ENCODE results near the gene CST9. TPM values are rescaled to one million over a fixed set of nuclear protein-coding genes. Genes with fewer than 3 reads are reported as not detected.

The CST9 gene
- total and polyA plus RNA-seq, 2 of the 13 experiments (the other 11 are each of a cell fraction or from before 2014, with no cell fraction given): 0.07 TPM; not detected in 1

GRCh38 chr20:23585808-23586734 is 19.6 kb downstream of the CST9 start (continued):
- no peak for TF ChIP-seq ZHX2 (IDR thresholded peaks at IDR 0.05; ENCODE audit: low read depth)
- TF ChIP-seq ZHX2 (CRISPR knock-in tag; IDR thresholded peaks at IDR 0.05; ENCODE audit: borderline replicate concordance): no peak
- TF ChIP-seq ZSCAN12 (CRISPR knock-in tag; IDR thresholded peaks at IDR 0.05): no peak
- TF ChIP-seq ATF7-NPFF (CRISPR knock-in tag; IDR thresholded peaks at IDR 0.05; ENCODE audit: low read depth): peak; percentile 24; the same call in 1 of the 2 replicates
- peak; percentile 73 for TF ChIP-seq HDAC2 (CRISPR knock-in tag; IDR thresholded peaks at IDR 0.05)
- TF ChIP-seq ZNF605 (CRISPR knock-in tag; IDR thresholded peaks at IDR 0.05): peak; percentile 65; the same call in 1 of the 2 replicates
- TF ChIP-seq RFX3 (CRISPR knock-in tag; IDR thresholded peaks at IDR 0.05): no peak
- no peak for TF ChIP-seq ZNF737 (CRISPR knock-in tag; IDR thresholded peaks at IDR 0.05; ENCODE audit: borderline replicate concordance)
- TF ChIP-seq ZC3H13 (CRISPR knock-in tag; IDR thresholded peaks at IDR 0.05): no peak
- TF ChIP-seq KDM5B (CRISPR knock-in tag; IDR thresholded peaks at IDR 0.05; ENCODE audit: borderline replicate concordance): peak; percentile 69; the same call in 1 of the 2 replicates
- 0 out of 2 replicates have a peak, but pooled peaks have one; percentile 21 for TF ChIP-seq ZMAT3 (CRISPR knock-in tag; conservative IDR thresholded peaks at IDR 0.05)
- TF ChIP-seq JDP2 (CRISPR knock-in tag; IDR thresholded peaks at IDR 0.05; ENCODE audit: borderline replicate concordance): no peak
- TF ChIP-seq ZNF530 (CRISPR knock-in tag; IDR thresholded peaks at IDR 0.05; ENCODE audit: low read depth): no peak
- TF ChIP-seq ZNF230 (CRISPR knock-in tag; IDR thresholded peaks at IDR 0.05): no peak; the same call in 1 of the 2 replicates
- no peak for TF ChIP-seq ZNF430 (CRISPR knock-in tag; IDR thresholded peaks at IDR 0.05)
- peak; percentile 73 for TF ChIP-seq MIXL1 (CRISPR knock-in tag; IDR thresholded peaks at IDR 0.05)
- TF ChIP-seq EED (CRISPR knock-in tag; IDR thresholded peaks at IDR 0.05): no peak
- TF ChIP-seq ZNF816 (CRISPR knock-in tag; IDR thresholded peaks at IDR 0.05; ENCODE audit: borderline replicate concordance): peak; percentile 31; the same call in 1 of the 2 replicates
- 0 out of 2 replicates have a peak, but pooled peaks have one; percentile 16 for TF ChIP-seq ZNF780A (CRISPR knock-in tag; IDR thresholded peaks at IDR 0.05)
- TF ChIP-seq TAF15 (IDR thresholded peaks at IDR 0.05; ENCODE audit: low read depth, low read length, poor library complexity, severe bottlenecking): no peak
- 0 out of 2 replicates have a peak, but pooled peaks have one; percentile 50 for TF ChIP-seq HINFP (CRISPR knock-in tag; IDR thresholded peaks at IDR 0.05; ENCODE audit: low read depth)
- TF ChIP-seq SRSF4 (IDR thresholded peaks at IDR 0.05; ENCODE audit: low read depth, low read length, poor library complexity, severe bottlenecking): no peak
- no peak for TF ChIP-seq SSRP1 (CRISPR knock-in tag; IDR thresholded peaks at IDR 0.05)

Data from HepG2 (cell line).